Progenitor cell of endocrine pancreas (in vitro differentiated cells): ENCODE data around the gene CBLN1. TPM values are rescaled to one million over a fixed set of nuclear protein-coding genes. Genes with fewer than 3 reads are reported as not detected.

ENCODE experiments used
- DNase-seq: peaks from one replicate; pipeline ENCODE4 v3.0.0; 2021; ENCODE audit warnings: low spot score; ENCODE audit not compliant: unreplicated experiment
- H3K27ac Mint-ChIP-seq: 2 replicates; pipeline ENCODE4 v1.8.0; 2021; ENCODE audit warnings: mild to moderate bottlenecking, moderate library complexity, mixed read lengths
- H3K27me3 Mint-ChIP-seq: 2 replicates; pipeline ENCODE4 v1.8.0; 2021; ENCODE audit warnings: mixed read lengths
- H3K36me3 Mint-ChIP-seq: 2 replicates; pipeline ENCODE4 v1.8.0; 2022; ENCODE audit warnings: mixed read lengths; ENCODE audit not compliant: insufficient read depth
- H3K4me1 Mint-ChIP-seq: 2 replicates; pipeline ENCODE4 v1.8.0; 2021; ENCODE audit warnings: low read depth, mixed read lengths
- H3K4me3 Mint-ChIP-seq: 2 replicates; pipeline ENCODE4 v1.8.0; 2021; ENCODE audit warnings: low read depth, mild to moderate bottlenecking, moderate library complexity, mixed read lengths
- H3K9me3 Mint-ChIP-seq: 2 replicates; pipeline ENCODE4 v1.8.0; 2021; ENCODE audit warnings: low read depth, mixed read lengths
- CTCF ChIP-seq: fragments of 200-600 bp; sonication (generic); IDR thresholded peaks from one replicate; pipeline ENCODE4 v1.5.0; 2021; ENCODE audit warnings: antibody characterized with exemption, mild to moderate bottlenecking; ENCODE audit not compliant: unreplicated experiment
- total RNA-seq: library from RNA; stranded (reverse); gene quantifications from 2 replicates; pipeline ENCODE4 v1.2.1, GENCODE V29; 2021

CBLN1 gene
- total RNA-seq, 1 donor from 2014 or later = 0.62 TPM

GRCh38 chr16:49281843-49282642, 405 bp upstream of the CBLN1 start:
- no peaks in the 10 kb centered on the region for H3K36me3 Mint-ChIP-seq
- H3K9me3 Mint-ChIP-seq = no peaks in the 10 kb centered on the region
- H3K4me3 Mint-ChIP-seq = peak overlapping the region; percentile 72
- H3K4me1 Mint-ChIP-seq = peaks cover 7% of the 10 kb centered on the region
- H3K27me3 Mint-ChIP-seq = peaks cover 87% of the 10 kb centered on the region
- DNase-seq = peak; percentile 95
- peak; percentile 72 for TF ChIP-seq CTCF
- peak overlapping the region; percentile 88 for H3K27ac Mint-ChIP-seq

- no peak for TF ChIP-seq CTCF
- Mint-ChIP-seq H3K36me3 (no peaks in the 10 kb centered on the region), H3K27ac (no peak overlapping the region), H3K27me3 (peaks cover 87% of the 10 kb centered on the region), H3K4me1 (peaks cover 7% of the 10 kb centered on the region), H3K9me3 (no peaks in the 10 kb centered on the region), H3K4me3 (peak overlapping the region; percentile 58)
- DNase-seq = no peak
These were observed 732 bp downstream of the CBLN1 start for GRCh38 chr16:49280841-49281371.

GRCh38 chr16:49280105-49280741, 1.4 kb downstream of the CBLN1 start:
- H3K4me1 Mint-ChIP-seq = peaks cover 7% of the 10 kb centered on the region
- H3K4me3 Mint-ChIP-seq = peak overlapping the region; percentile 58
- TF ChIP-seq CTCF = no peak
- peaks cover 87% of the 10 kb centered on the region for H3K27me3 Mint-ChIP-seq
- peak; percentile 45 for DNase-seq
- H3K36me3 Mint-ChIP-seq = no peaks in the 10 kb centered on the region
- no peak overlapping the region for H3K27ac Mint-ChIP-seq
- H3K9me3 Mint-ChIP-seq = no peaks in the 10 kb centered on the region

- Mint-ChIP-seq H3K4me1 (peaks cover 8% of the 10 kb centered on the region), H3K4me3 (no peak overlapping the region), H3K27me3 (peaks cover 87% of the 10 kb centered on the region), H3K36me3 (no peaks in the 10 kb centered on the region), H3K9me3 (no peaks in the 10 kb centered on the region), H3K27ac (no peak overlapping the region)
- no peak for TF ChIP-seq CTCF
- no peak for DNase-seq
These were observed 2.5 kb downstream of the CBLN1 start for GRCh38 chr16:49278944-49279725.

GRCh38 chr16:49278567-49278827, 3.1 kb downstream of the CBLN1 start:
- peaks cover 8% of the 10 kb centered on the region for H3K4me1 Mint-ChIP-seq
- no peak overlapping the region for H3K4me3 Mint-ChIP-seq
- DNase-seq = no peak

More at GRCh38 chr16:49278567-49278827, 3.1 kb downstream of the CBLN1 start:
- Mint-ChIP-seq H3K9me3 (no peaks in the 10 kb centered on the region), H3K36me3 (no peaks in the 10 kb centered on the region), H3K27ac (no peak overlapping the region), H3K27me3 (peaks cover 87% of the 10 kb centered on the region)
- no peak for TF ChIP-seq CTCF
